GM21526 (cell line): ENCODE data around the gene TSSK6.

Experiments
- ATAC-seq: cut with Tn5 transposase; IDR thresholded peaks from one replicate; pipeline ENCODE4 v1.9.1; 2021; ENCODE audit warnings: moderate library complexity; ENCODE audit not compliant: unreplicated experiment, low FRiP score

TSSK6 gene

DNA sequence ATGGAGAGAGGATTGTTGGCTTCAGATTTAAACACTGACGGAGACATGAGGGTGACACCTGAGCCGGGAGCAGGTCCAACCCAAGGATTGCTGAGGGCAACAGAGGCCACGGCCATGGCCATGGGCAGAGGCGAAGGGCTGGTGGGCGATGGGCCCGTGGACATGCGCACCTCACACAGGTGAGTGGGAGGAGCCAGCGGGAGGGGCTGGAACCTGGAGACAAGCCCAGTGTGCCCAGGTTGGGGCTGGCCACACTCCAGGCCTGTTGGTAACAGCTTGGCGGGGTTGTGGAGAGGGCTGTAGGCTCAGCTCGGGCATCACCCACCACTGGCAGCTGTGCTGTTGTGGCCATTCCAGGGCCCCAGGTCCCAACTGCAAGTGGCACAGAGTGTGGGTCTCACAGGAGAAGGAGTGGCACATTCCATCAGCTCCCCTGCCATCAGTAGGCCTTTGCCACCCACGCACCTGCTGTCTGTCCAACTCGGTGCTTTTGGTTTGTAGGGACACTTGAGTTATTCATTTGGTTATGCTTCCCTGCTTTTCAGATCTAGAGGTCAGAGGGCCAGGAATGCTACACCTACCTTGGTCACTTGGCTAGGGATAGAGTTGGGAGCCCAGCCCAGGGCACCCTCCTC, 49.8 kb downstream of the TSSK6 start:
- no peak for ATAC-seq

DNA sequence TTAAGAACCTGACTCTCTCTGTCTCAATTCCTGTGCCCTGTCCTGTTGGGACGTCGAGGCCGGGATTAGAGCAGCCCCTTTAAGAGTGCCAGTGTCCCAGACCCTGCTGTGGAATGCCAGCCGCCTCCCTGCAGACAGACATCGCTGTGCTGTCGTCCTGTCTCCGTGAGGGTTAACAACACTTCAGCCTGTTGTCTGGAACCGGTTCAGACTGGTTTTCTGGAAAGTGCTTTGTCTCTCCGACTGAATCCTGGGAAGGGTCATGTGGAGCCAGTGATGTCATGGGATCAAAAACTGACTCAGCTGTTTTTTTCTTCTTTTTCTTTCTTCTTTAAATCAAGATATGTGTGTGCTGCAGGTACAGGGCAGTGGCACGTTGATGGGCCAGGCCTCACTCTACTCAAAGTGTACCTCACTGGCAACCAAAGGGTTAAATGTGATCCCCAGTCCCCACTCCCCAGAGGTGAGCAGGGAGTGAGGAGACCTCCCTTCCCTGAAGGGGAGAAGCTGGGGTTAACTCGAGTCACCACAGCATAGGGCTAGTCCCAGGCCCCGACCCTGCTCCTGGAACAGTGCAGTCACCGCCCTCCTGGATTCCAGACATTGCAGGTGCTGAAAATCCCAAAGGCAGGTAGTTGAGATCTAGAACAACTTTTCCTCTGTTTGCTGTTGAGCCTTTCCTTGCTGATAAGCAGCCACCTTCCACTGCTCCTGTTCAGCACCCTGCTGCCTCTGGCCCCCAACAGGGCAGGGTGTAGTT, 50.8 kb downstream of the TSSK6 start:
- no peak for ATAC-seq
